ENCODE data around the gene STX12. TPM values are rescaled to one million over a fixed set of nuclear protein-coding genes. Genes with fewer than 3 reads are reported as not detected.

STX12 gene
- 30.3 and 35.6 TPM in 2 replicates for polyA plus RNA-seq (2013)

DNA sequence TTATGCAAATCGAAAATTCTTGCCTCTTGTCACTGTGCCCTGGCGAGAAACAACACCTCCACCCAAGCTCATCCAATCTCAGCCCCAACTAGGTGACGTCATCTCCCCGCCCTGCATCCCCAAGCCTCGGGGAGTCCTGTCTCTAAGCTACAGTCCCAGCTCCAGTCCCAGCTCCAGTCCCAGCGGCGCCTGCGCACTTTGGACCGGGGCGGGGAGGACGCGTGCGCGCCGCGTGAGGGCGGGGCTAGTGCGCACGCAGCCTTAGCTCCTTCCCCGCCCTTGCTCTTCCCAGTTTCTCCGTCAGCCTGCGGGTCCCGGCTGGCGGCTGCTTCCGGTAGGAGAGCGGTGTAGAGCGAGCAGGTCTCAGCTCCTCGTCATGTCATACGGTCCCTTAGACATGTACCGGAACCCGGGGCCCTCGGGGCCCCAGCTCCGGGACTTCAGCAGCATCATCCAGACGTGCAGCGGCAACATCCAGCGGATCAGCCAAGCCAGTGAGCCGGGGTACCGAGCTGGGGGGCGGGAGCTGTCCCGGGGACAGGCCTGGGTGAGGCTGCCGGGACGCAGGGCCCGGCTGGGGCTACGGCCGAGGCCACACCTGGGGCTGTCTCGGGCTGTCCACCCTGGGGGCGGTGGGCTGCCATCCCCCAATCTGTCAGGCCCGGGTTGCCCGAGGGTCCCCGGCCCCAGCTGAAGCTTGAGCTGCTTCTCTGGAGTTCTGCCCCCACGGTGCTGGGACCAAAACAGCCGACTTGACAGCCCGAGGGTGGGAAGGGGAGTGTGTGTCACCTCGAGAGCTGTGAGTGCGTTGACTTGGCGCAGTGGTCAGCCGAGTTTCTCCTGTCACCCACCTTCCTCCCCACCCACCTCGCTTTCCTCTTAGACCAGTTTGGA lies at the start of gene STX12:
STX12 (plus strand) TSS at position 288 of the 894 bp plus-strand sequence; CDS start at position 377, 89 bp downstream.
- Histone ChIP-seq H4K12ac (ENCODE audit: low read depth, low read length) (peak within 1 kb of the TSS; percentile 37), H3K9me3 (ENCODE audit: insufficient read depth, low read depth, low read length) (no peaks in the 10 kb centered on the region), H3K79me1 (ENCODE audit: low read length) (peaks cover 5% of the 10 kb centered on the region), H3K79me2 (ENCODE audit: control insufficient read depth, insufficient read depth, low read length, poor library complexity) (peaks cover 7% of the 10 kb centered on the region), H3K9ac (ENCODE audit: low read length) (peak within 1 kb of the TSS; percentile 85), H3K14ac (ENCODE audit: low read length) (peak within 1 kb of the TSS; percentile 9), H3K27ac (ENCODE audit: low read depth, low read length) (peak within 1 kb of the TSS; percentile 55), H3K4me1 (ENCODE audit: control insufficient read depth in 1 of 2, insufficient read depth in 2 of 2, low read length in 2 of 2) (no peaks in the 10 kb centered on the region), H4K91ac (ENCODE audit: low read depth, low read length) (peak within 1 kb of the TSS; percentile 56), H2BK120ac (ENCODE audit: insufficient read depth, low read length, poor library complexity) (peak within 1 kb of the TSS; percentile 5), H2BK12ac (ENCODE audit: low read length) (no peak within 1 kb of the TSS), H3K23ac (ENCODE audit: low read length) (no peak within 1 kb of the TSS), H2AK5ac (ENCODE audit: low read length) (peak within 1 kb of the TSS; percentile 0), H3K4me2 (ENCODE audit: low read length) (peak within 1 kb of the TSS; percentile 76), H3K18ac (ENCODE audit: low read length) (peak within 1 kb of the TSS; percentile 37), H4K8ac (ENCODE audit: low read depth, low read length) (peak within 1 kb of the TSS; percentile 68), H2BK5ac (ENCODE audit: low read depth, low read length, poor library complexity) (peak within 1 kb of the TSS; percentile 49), H3K27me3 (ENCODE audit: insufficient read depth, low read length) (no peaks in the 10 kb centered on the region), H3K4ac (ENCODE audit: low read depth, low read length) (peak within 1 kb of the TSS; percentile 65), H3K4me3 (ENCODE audit: low read depth, low read length) (peak within 1 kb of the TSS; percentile 89), H3K36me3 (ENCODE audit: control insufficient read depth in 1 of 2, insufficient read depth in 2 of 2, low read length in 2 of 2) (no peaks in the 10 kb centered on the region), H2AFZ (ENCODE audit: insufficient read depth, low read length, poor library complexity) (peak within 1 kb of the TSS; percentile 77)
- DNase-seq: peak; percentile 99 to 100
- no CpG with 5 or more reads among the region's 58 CpGs for WGBS (ENCODE audit: extremely low coverage, insufficient coverage, insufficient read length)

DNA sequence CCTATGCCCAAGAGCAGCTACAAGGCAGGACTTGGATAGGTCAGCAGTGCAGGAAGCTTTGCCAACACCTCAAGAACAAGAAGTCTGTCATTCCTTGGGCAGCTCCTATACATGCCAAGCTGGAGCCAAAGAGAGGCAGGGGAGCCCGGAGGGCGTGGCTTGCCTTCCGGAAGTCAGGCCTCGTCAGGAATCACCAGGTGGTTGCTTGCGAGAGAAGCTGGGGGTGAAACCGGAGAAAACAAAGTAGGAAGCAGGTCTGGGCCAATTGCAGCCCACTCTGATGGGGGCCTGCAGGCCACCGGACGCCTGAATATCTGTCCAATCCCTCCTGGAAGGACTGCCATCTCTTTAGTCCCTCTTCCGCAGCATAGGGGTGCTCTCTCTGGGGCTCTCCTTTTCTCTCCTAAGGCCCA lies 48.1 kb upstream of the STX12 start:
- H2AFZ ChIP-seq (ENCODE audit: insufficient read depth, low read length, poor library complexity): peak overlapping the region; percentile 89
- peak overlapping the region; percentile 56 for H3K4me2 ChIP-seq (ENCODE audit: low read length)
- peak overlapping the region; percentile 46 for H2BK120ac ChIP-seq (ENCODE audit: insufficient read depth, low read length, poor library complexity)
- WGBS (ENCODE audit: extremely low coverage, insufficient coverage, insufficient read length): no CpG with 5 or more reads among the region's 9 CpGs
- peak overlapping the region; percentile 39 for H2BK5ac ChIP-seq (ENCODE audit: low read depth, low read length, poor library complexity)
- H3K36me3 ChIP-seq (ENCODE audit: control insufficient read depth in 1 of 2, insufficient read depth in 2 of 2, low read length in 2 of 2): peaks cover 0 to 1% of the 10 kb centered on the region in 2 experiments
- no peak overlapping the region for H3K27ac ChIP-seq (ENCODE audit: low read depth, low read length)
- peak overlapping the region; percentile 32 for H4K91ac ChIP-seq (ENCODE audit: low read depth, low read length)
- peak overlapping the region; percentile 16 for H2BK12ac ChIP-seq (ENCODE audit: low read length)
- peak overlapping the region; percentile 16 for H3K14ac ChIP-seq (ENCODE audit: low read length)
- H2AK5ac ChIP-seq (ENCODE audit: low read length): no peak overlapping the region
- H4K12ac ChIP-seq (ENCODE audit: low read depth, low read length): peak overlapping the region; percentile 40
- H3K4me1 ChIP-seq (ENCODE audit: control insufficient read depth in 1 of 2, insufficient read depth in 2 of 2, low read length in 2 of 2): peaks cover 0 to 6% of the 10 kb centered on the region in 2 experiments
- no peak overlapping the region for H3K4me3 ChIP-seq (ENCODE audit: low read depth, low read length)
- peaks cover 7% of the 10 kb centered on the region for H3K79me2 ChIP-seq (ENCODE audit: control insufficient read depth, insufficient read depth, low read length, poor library complexity)
- H3K79me1 ChIP-seq (ENCODE audit: low read length): peaks cover 10% of the 10 kb centered on the region
- no peak overlapping the region for H3K9ac ChIP-seq (ENCODE audit: low read length)
- H3K4ac ChIP-seq (ENCODE audit: low read depth, low read length): no peak overlapping the region
- peak overlapping the region; percentile 91 for H4K8ac ChIP-seq (ENCODE audit: low read depth, low read length)
- no peak overlapping the region for H3K23ac ChIP-seq (ENCODE audit: low read length)
- DNase-seq: peak; percentile 18 to 42
- H3K18ac ChIP-seq (ENCODE audit: low read length): no peak overlapping the region
- H3K9me3 ChIP-seq (ENCODE audit: insufficient read depth, low read depth, low read length): no peaks in the 10 kb centered on the region
- H3K27me3 ChIP-seq (ENCODE audit: insufficient read depth, low read length): no peaks in the 10 kb centered on the region

DNA sequence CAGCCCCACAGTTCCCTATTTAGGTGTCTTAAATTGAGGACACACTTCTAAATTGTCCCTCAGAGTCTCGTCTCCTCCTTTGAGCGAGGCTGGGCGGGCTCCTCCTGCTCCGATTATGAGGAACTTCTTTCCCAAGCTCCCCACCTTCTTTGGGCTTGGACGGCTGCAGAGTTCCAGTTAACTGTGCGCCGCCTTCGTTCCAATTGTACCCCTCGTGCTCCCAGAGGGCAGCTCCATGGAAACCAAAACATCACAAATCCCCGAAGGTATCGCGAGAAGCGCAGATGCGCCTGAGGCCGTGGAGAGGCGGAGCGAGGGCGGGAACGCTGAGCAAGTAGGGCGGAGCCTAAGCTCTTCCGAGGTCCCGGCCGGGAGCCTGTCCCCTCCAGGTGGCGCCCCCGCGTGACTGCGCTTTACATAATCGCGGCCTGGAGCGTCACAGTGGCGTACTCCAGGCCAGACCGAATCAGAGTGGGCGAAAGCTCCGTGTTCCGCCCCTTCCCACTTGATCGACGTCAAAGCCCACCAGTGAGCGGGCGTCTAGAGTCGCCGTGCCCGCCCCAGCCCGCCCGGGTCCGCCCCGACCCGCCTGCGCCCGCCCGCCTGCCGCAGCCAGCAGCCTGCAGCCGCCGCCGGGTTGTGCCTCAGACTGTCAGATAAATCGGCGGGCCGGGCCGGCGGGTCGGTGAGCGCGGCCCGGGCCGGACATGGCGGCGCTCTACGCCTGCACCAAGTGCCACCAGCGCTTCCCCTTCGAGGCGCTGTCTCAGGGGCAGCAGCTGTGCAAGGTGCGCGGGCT lies 47.4 kb upstream of the STX12 start, which contains the start of gene FAM76A:
FAM76A (plus strand) TSS at position 588 of the 799 bp plus-strand sequence; CDS start at position 708, 120 bp downstream.
- Histone ChIP-seq H2AFZ (ENCODE audit: insufficient read depth, low read length, poor library complexity) (peak within 1 kb of the TSS; percentile 97), H2BK5ac (ENCODE audit: low read depth, low read length, poor library complexity) (peak within 1 kb of the TSS; percentile 39), H3K27me3 (ENCODE audit: insufficient read depth, low read length) (no peaks in the 10 kb centered on the region), H2BK120ac (ENCODE audit: insufficient read depth, low read length, poor library complexity) (peak within 1 kb of the TSS; percentile 71), H3K9me3 (ENCODE audit: insufficient read depth, low read depth, low read length) (no peaks in the 10 kb centered on the region), H3K9ac (ENCODE audit: low read length) (peak within 1 kb of the TSS; percentile 39), H4K8ac (ENCODE audit: low read depth, low read length) (peak within 1 kb of the TSS; percentile 91), H3K4me1 (ENCODE audit: control insufficient read depth in 1 of 2, insufficient read depth in 2 of 2, low read length in 2 of 2) (peaks cover 0 to 6% of the 10 kb centered on the region in 2 experiments), H3K79me2 (ENCODE audit: control insufficient read depth, insufficient read depth, low read length, poor library complexity) (peaks cover 7% of the 10 kb centered on the region), H4K91ac (ENCODE audit: low read depth, low read length) (peak within 1 kb of the TSS; percentile 32), H3K4me2 (ENCODE audit: low read length) (peak within 1 kb of the TSS; percentile 79), H3K4ac (ENCODE audit: low read depth, low read length) (peak within 1 kb of the TSS; percentile 17), H2BK12ac (ENCODE audit: low read length) (peak within 1 kb of the TSS; percentile 16), H3K4me3 (ENCODE audit: low read depth, low read length) (peak within 1 kb of the TSS; percentile 85), H4K12ac (ENCODE audit: low read depth, low read length) (peak within 1 kb of the TSS; percentile 83), H2AK5ac (ENCODE audit: low read length) (no peak within 1 kb of the TSS), H3K27ac (ENCODE audit: low read depth, low read length) (peak within 1 kb of the TSS; percentile 87), H3K36me3 (ENCODE audit: control insufficient read depth in 1 of 2, insufficient read depth in 2 of 2, low read length in 2 of 2) (peaks cover 0 to 1% of the 10 kb centered on the region in 2 experiments), H3K14ac (ENCODE audit: low read length) (peak within 1 kb of the TSS; percentile 86), H3K18ac (ENCODE audit: low read length) (peak within 1 kb of the TSS; percentile 42), H3K79me1 (ENCODE audit: low read length) (peaks cover 10% of the 10 kb centered on the region), H3K23ac (ENCODE audit: low read length) (no peak within 1 kb of the TSS)
- WGBS (ENCODE audit: extremely low coverage, insufficient coverage, insufficient read length): no CpG with 5 or more reads among the region's 72 CpGs
- DNase-seq: peak; percentile 99 to 100

All from trophoblast cell (in vitro differentiated cells and primary cell).